GM10248 (cell line): Measurements from ENCODE around the gene TIMM17B.

ENCODE experiments used
- CTCF ChIA-PET: fragments of 300-600 bp; sonication (Branson Sonifier 250); formaldehyde crosslinking; extraction: SDS; loops from one replicate; lab custom pipeline; 2021; ENCODE audit warnings: antibody characterized with exemption; lab: Yijun Ruan, JAX
- POLR2A ChIA-PET: fragments of 350-650 bp; sonication (Branson Sonifier 250); formaldehyde crosslinking; extraction: SDS; loops from one replicate; lab custom pipeline; 2020; ENCODE audit warnings: antibody characterized with exemption; lab: Yijun Ruan, JAX
- DNase-seq: peaks from one replicate; pipeline ENCODE4 v3.0.0; 2012; ENCODE audit errors: extremely low spot score
- CTCF ChIP-seq: IDR thresholded peaks from 2 replicates; pipeline ENCODE4 v1.5.1; 2012; ENCODE audit warnings: mild to moderate bottlenecking, low read depth; ENCODE audit errors: extremely low read depth, missing control alignments, control extremely low read depth

The TIMM17B gene

GRCh38 chrX:48919947-48920717 lies 22.6 kb upstream of the TIMM17B start:
- ChIA-PET CTCF (interaction anchor here (0.7 to 1.0 kb wide), 3 partner anchors 17 to 26 kb away, joined by 4 read pairs; no protein-coding TSS in a partner anchor), POLR2A (interaction anchor here (0.6 to 1.1 kb wide), 3 partner anchors 13 to 20 kb away, joined by 3 to 5 read pairs (median 3); no protein-coding TSS in a partner anchor)
- no peak for DNase-seq
- TF ChIP-seq CTCF: no peak

- ChIA-PET POLR2A (interaction anchor here (1.1 to 1.8 kb wide), 2 partner anchors 18 to 19 kb away, joined by 3 to 5 read pairs; no protein-coding TSS in a partner anchor), CTCF (interaction anchor here (1.0 kb wide), 1 partner anchor 17 kb away, joined by 4 read pairs; no protein-coding TSS in a partner anchor)
- no peak for TF ChIP-seq CTCF
- no peak for DNase-seq
Measured at GRCh38 chrX:48919360-48919841, 21.8 kb upstream of the TIMM17B start.

GRCh38 chrX:48918643-48919340 lies 21.2 kb upstream of the TIMM17B start, which contains the start of gene PIM2:
PIM2 (minus strand) TSS chrX:48919024; CDS start chrX:48918834, 190 bp downstream.
- ChIA-PET POLR2A (interaction anchor here (1.1 to 1.8 kb wide), 2 partner anchors 18 to 20 kb away, joined by 3 to 5 read pairs; no protein-coding TSS in a partner anchor), CTCF (interaction anchor here (1.0 kb wide), 1 partner anchor 18 kb away, joined by 4 read pairs; no protein-coding TSS in a partner anchor)
- no peak for TF ChIP-seq CTCF
- DNase-seq: peak; percentile 88

GRCh38 chrX:48918301-48918642 lies 20.7 kb upstream of the TIMM17B start:
- POLR2A ChIA-PET: interaction anchor here (1.8 kb wide), 1 partner anchor 21 kb away, joined by 5 read pairs; no protein-coding TSS in a partner anchor
- CTCF ChIA-PET: no interaction called here
- no peak for TF ChIP-seq CTCF
- DNase-seq: no peak

GRCh38 chrX:48917139-48918001 lies 19.8 kb upstream of the TIMM17B start:
- peak; percentile 82 for DNase-seq
- peak; percentile 59 for TF ChIP-seq CTCF
- ChIA-PET CTCF (interaction anchor here (1.9 kb wide), 1 partner anchor 21 kb away, joined by 15 read pairs; no protein-coding TSS in a partner anchor), POLR2A (interaction anchor here (0.6 to 1.8 kb wide), 3 partner anchors 22 to 32 kb away, joined by 3 to 5 read pairs (median 3); no protein-coding TSS in a partner anchor)
